NCI-H1694 treated with DMSO at 0.1 percent for 48 hours (cell line): ENCODE data around the gene EXTL1.

Experiments used
- DNase-seq: peaks from one replicate; lab custom pipeline; 2025; lab: John Stamatoyannopoulos, UW

The EXTL1 gene

GRCh38 chr1:26070963-26071342 is 49.4 kb downstream of the EXTL1 start:
- DNase-seq = no peak

- no peak for DNase-seq
Measured at GRCh38 chr1:26072305-26072704, 50.7 kb downstream of the EXTL1 start.

GRCh38 chr1:26075421-26076144 is 54.0 kb downstream of the EXTL1 start:
- no peak for DNase-seq

- DNase-seq = no peak
Measured at GRCh38 chr1:26077524-26077923, 55.9 kb downstream of the EXTL1 start.

- no peak for DNase-seq
Measured at GRCh38 chr1:26078286-26079177, 57.0 kb downstream of the EXTL1 start.

GRCh38 chr1:26079178-26079563 is 57.6 kb downstream of the EXTL1 start:
- DNase-seq = no peak

- DNase-seq = no peak
Measured at GRCh38 chr1:26079960-26080814, 58.6 kb downstream of the EXTL1 start.

- no peak for DNase-seq
Measured at GRCh38 chr1:26081267-26082019, 59.9 kb downstream of the EXTL1 start.

- no peak for DNase-seq
Measured at GRCh38 chr1:26082020-26082350, 60.4 kb downstream of the EXTL1 start.

GRCh38 chr1:26083208-26083607 is 61.6 kb downstream of the EXTL1 start:
- DNase-seq = no peak

GRCh38 chr1:26084091-26084561 is 62.6 kb downstream of the EXTL1 start:
- no peak for DNase-seq

GRCh38 chr1:26084844-26085243 is 63.3 kb downstream of the EXTL1 start:
- DNase-seq = no peak
